Erythroblast (primary cell): ENCODE results near the gene PAGE1.

Experiments
- GATA1 ChIP-seq: IDR thresholded peaks from 2 replicates; pipeline ENCODE4 v1.6.1; 2011; ENCODE audit warnings: low read depth, mild to moderate bottlenecking, control low read depth, low read length, moderate library complexity
- POLR2A ChIP-seq: IDR thresholded peaks from 2 replicates; pipeline ENCODE4 v1.6.1; 2011; ENCODE audit warnings: mild to moderate bottlenecking, low read length

GRCh38 chrX:49695276-49696180 lies at the start of gene PAGE1:
- TF ChIP-seq POLR2A (no peak), GATA1 (no peak)
